ENCODE measurements around the gene SLC25A11. TPM values are rescaled to one million over a fixed set of nuclear protein-coding genes. Genes with fewer than 3 reads are reported as not detected.
A peak's percentile ranks its signal among the peaks of the same experiment; 100 is the strongest.

The SLC25A11 gene, protein sequence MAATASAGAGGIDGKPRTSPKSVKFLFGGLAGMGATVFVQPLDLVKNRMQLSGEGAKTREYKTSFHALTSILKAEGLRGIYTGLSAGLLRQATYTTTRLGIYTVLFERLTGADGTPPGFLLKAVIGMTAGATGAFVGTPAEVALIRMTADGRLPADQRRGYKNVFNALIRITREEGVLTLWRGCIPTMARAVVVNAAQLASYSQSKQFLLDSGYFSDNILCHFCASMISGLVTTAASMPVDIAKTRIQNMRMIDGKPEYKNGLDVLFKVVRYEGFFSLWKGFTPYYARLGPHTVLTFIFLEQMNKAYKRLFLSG
- total RNA-seq (ENCODE audit: unreplicated experiment), result 72.2 TPM
- long read RNA-seq, transcript SLC25A11-201 (8 exons, 1,897 nt), result major isoform, 156 of 186 reads
- long read RNA-seq, transcript SLC25A11-202 (7 exons, 952 nt), result minor isoform, 17 of 186 reads
- long read RNA-seq, partial matches to known transcripts, result 4 of 186 reads
- long read RNA-seq, other reads (novel, unspliced or antisense), result 5 of 186 reads

DNA sequence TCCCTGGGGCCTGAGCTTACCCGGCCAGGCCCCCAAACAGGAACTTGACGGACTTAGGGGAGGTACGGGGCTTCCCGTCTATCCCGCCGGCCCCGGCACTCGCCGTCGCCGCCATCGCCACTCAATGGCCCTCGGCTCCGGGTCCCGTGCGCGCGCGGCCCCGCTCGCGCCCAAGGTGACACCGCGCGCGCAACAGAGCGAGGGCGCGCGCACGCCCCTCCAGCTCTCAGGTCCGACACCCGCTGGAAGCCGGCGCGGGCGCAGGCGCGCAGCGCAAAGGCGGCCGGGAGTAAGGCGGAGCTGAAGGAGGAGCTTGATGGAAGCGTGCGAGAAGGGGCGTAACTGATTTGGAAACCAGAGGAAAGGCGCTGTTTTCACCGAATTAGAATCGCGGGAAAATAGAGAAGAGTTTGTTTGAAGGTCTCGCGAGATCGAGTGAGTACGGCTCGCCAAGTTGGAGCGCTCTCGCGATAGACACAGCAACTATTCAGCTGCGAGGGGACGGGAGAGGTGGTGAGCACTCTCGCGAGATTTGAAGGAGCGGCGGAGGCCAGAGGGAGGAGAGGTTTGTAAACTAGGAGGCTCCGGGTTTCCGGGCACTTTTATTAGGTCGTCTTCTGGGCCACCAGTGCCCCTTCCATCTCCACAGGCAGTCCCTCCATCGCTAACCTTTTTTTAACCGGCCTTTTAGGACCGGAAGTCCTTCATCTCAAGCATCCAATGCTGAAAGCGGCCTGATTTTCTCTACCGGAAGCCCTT, at the start of gene SLC25A11, which contains the start of gene RNF167:
Gene SLC25A11, minus strand, starts transcription at position 251 of the 759 bp plus-strand sequence. Its CDS starts 136 bp downstream, at position 115.
Gene RNF167, plus strand, starts transcription at position 473 of the 759 bp plus-strand sequence. CDS start 642 bp downstream, outside the sequence.
- H3K4me3 Mint-ChIP-seq (ENCODE audit: unreplicated experiment), result peak within 1 kb of the TSS; percentile 98
- H3K36me3 Mint-ChIP-seq (ENCODE audit: unreplicated experiment), result no peaks in the 10 kb centered on the region
- peak within 1 kb of the TSS; percentile 98 for H3K27ac Mint-ChIP-seq (ENCODE audit: unreplicated experiment)
- TF ChIP-seq, protein P1, sequence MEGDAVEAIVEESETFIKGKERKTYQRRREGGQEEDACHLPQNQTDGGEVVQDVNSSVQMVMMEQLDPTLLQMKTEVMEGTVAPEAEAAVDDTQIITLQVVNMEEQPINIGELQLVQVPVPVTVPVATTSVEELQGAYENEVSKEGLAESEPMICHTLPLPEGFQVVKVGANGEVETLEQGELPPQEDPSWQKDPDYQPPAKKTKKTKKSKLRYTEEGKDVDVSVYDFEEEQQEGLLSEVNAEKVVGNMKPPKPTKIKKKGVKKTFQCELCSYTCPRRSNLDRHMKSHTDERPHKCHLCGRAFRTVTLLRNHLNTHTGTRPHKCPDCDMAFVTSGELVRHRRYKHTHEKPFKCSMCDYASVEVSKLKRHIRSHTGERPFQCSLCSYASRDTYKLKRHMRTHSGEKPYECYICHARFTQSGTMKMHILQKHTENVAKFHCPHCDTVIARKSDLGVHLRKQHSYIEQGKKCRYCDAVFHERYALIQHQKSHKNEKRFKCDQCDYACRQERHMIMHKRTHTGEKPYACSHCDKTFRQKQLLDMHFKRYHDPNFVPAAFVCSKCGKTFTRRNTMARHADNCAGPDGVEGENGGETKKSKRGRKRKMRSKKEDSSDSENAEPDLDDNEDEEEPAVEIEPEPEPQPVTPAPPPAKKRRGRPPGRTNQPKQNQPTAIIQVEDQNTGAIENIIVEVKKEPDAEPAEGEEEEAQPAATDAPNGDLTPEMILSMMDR (IDR thresholded peaks at IDR 0.05; ENCODE audit: partially characterized antibody, unreplicated experiment), result no peak
- peaks cover 14% of the 10 kb centered on the region for H3K4me1 Mint-ChIP-seq (ENCODE audit: low read depth, unreplicated experiment)
- DNase-seq, result peak; percentile 88
- peaks cover 8% of the 10 kb centered on the region for H3K9me3 Mint-ChIP-seq (ENCODE audit: unreplicated experiment)
- H3K27me3 Mint-ChIP-seq (ENCODE audit: unreplicated experiment), result peaks cover 14% of the 10 kb centered on the region

DNA sequence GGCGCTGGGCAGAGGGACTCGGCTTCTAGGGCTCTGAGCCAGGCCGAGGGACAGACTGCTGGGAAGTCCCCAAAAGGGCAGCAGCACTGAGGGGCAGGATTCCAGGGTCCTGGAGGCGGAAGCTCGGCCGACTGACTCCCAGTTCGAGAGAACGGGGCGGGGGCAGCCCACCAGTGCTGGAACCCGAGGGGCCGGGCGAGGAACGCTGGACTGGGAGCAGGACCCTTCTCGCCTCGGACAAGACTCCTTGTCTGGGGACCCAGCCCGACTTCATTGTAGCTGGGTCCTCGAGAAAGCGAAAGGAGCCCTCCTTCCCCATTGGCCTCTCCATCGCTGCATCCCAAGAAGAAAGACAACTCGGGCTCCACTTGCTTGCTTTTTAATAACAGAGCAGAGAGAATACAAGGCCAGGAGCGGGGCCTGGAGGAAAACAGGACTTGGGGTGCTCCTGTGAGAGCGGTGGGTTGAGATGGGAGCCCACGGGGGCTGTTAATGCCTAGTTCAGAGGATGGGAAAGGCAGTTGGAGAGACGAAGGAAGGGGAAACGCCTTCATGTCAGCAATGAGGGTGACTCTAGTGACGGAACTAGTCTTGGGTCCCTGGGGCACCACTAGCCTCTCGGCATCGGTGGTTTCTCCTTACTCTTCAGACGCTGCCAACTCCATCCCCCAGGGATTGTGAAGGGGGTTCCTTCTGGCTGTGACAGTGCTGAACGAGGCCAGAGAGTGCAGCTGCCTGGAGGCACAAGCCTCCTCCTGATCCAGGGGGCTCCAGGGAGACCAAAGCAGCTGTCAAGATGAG, 48.1 kb upstream of the SLC25A11 start:
- Mint-ChIP-seq H3K4me1 (ENCODE audit: low read depth, unreplicated experiment) (peaks cover 16% of the 10 kb centered on the region), H3K27me3 (ENCODE audit: unreplicated experiment) (peaks cover 5% of the 10 kb centered on the region), H3K4me3 (ENCODE audit: unreplicated experiment) (peak overlapping the region; percentile 86), H3K36me3 (ENCODE audit: unreplicated experiment) (no peaks in the 10 kb centered on the region), H3K27ac (ENCODE audit: unreplicated experiment) (peak overlapping the region; percentile 64), H3K9me3 (ENCODE audit: unreplicated experiment) (peaks cover 6% of the 10 kb centered on the region)
- DNase-seq, result no peak
- TF ChIP-seq, protein P1 (IDR thresholded peaks at IDR 0.05; ENCODE audit: partially characterized antibody, unreplicated experiment), result no peak

DNA sequence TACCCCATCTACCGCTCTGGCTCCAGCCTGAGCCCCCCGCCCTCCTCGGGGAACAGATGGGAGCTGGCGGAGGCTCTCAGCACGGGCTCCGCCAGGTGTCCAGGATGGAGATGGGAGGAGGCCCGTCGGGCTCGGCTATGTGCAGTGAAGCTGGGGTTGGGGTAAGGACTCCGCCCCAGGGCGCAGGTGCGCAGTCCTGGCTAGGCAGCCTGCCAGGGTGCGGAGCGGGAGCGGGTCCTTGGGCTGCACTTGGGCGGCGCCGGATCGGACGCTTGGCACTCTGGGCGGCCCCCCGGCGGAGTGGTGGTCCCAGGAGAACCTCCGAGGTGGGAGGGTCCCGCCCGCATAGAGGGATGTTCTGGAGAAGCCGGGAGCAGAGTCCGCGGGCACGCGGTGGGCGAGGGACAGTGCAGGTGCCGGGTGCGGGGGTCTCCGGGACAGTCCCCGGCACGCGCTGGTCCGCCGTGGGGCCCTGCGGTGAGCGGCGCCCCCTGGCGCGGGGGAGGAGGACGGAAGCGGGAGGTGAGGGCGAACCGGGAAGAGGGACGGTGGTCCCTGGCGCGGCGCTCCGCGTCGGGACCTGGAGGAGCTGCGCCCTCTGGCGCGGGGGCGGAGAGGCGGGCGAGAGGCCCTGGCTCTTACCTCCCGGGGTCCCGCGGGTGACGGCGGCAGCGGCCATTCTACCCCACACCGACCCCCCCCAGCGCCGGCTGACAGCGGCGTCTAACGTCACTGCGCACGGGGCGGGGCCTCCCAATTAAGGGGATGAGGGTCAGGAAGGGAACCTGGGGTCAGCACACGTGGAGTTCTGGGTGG, 47.3 kb upstream of the SLC25A11 start, which contains the start of gene CAMTA2:
Gene CAMTA2, minus strand, starts transcription at position 725 of the 816 bp plus-strand sequence. CDS start 1,453 bp downstream, outside the sequence.
- Mint-ChIP-seq H3K9me3 (ENCODE audit: unreplicated experiment) (peaks cover 8% of the 10 kb centered on the region), H3K27me3 (ENCODE audit: unreplicated experiment) (peaks cover 5% of the 10 kb centered on the region), H3K36me3 (ENCODE audit: unreplicated experiment) (peaks cover 4% of the 10 kb centered on the region), H3K27ac (ENCODE audit: unreplicated experiment) (peak within 1 kb of the TSS; percentile 92), H3K4me3 (ENCODE audit: unreplicated experiment) (peak within 1 kb of the TSS; percentile 86), H3K4me1 (ENCODE audit: low read depth, unreplicated experiment) (peaks cover 16% of the 10 kb centered on the region)
- peak; percentile 97 for DNase-seq
- TF ChIP-seq, protein P1 (IDR thresholded peaks at IDR 0.05; ENCODE audit: partially characterized antibody, unreplicated experiment), result peak; percentile 86

DNA sequence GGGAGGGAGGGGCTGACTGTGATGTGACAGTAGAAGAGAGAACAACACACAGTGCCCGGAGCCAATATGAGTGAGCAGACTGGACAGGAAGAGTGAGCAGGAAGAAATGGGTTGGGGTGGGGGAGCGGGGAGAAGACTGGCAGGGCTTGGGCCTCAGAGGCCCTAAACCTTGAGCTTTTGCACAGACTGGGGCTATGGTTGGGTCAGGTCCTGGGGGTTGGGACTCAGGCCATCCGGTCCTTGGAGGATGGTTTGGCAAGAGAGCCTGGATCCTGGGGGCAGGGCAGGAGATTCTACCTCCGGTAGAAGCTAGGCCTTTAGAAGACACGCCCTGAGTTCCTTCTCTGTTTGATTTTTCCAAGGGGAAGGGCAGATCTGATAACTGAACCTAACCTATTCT, 46.6 kb upstream of the SLC25A11 start:
- peaks cover 8% of the 10 kb centered on the region for H3K27me3 Mint-ChIP-seq (ENCODE audit: unreplicated experiment)
- peaks cover 8% of the 10 kb centered on the region for H3K9me3 Mint-ChIP-seq (ENCODE audit: unreplicated experiment)
- peak overlapping the region; percentile 92 for H3K27ac Mint-ChIP-seq (ENCODE audit: unreplicated experiment)
- DNase-seq, result no peak
- H3K4me3 Mint-ChIP-seq (ENCODE audit: unreplicated experiment), result peak overlapping the region; percentile 86
- H3K4me1 Mint-ChIP-seq (ENCODE audit: low read depth, unreplicated experiment), result peaks cover 16% of the 10 kb centered on the region
- peaks cover 6% of the 10 kb centered on the region for H3K36me3 Mint-ChIP-seq (ENCODE audit: unreplicated experiment)
- TF ChIP-seq, protein P1 (IDR thresholded peaks at IDR 0.05; ENCODE audit: partially characterized antibody, unreplicated experiment), result no peak
